GM19099 (cell line): ENCODE results near the gene RRP1B.

Source experiments
- POLR2A ChIP-seq: IDR thresholded peaks from 3 replicates; pipeline ENCODE4 v1.6.1; 2011; ENCODE audit warnings: low read depth; ENCODE audit not compliant: insufficient read length; ENCODE audit errors: extremely low read depth

Gene RRP1B

GRCh38 chr21:43687566-43688399 is 28.4 kb downstream of the RRP1B start:
- TF ChIP-seq POLR2A: no peak

- TF ChIP-seq POLR2A: no peak
These were observed 29.5 kb downstream of the RRP1B start for GRCh38 chr21:43688906-43689305.

- no peak for TF ChIP-seq POLR2A
These were observed 30.4 kb downstream of the RRP1B start for GRCh38 chr21:43689556-43690337.

- TF ChIP-seq POLR2A: no peak
These were observed 31.0 kb downstream of the RRP1B start for GRCh38 chr21:43690346-43690745.

GRCh38 chr21:43691086-43691795 is 31.9 kb downstream of the RRP1B start:
- TF ChIP-seq POLR2A: no peak

- TF ChIP-seq POLR2A: no peak
These were observed 32.4 kb downstream of the RRP1B start for GRCh38 chr21:43691801-43692200.

- no peak for TF ChIP-seq POLR2A
These were observed 33.6 kb downstream of the RRP1B start for GRCh38 chr21:43692949-43693348.

GRCh38 chr21:43693981-43694380 is 34.6 kb downstream of the RRP1B start:
- no peak for TF ChIP-seq POLR2A

GRCh38 chr21:43694437-43695079 is 35.2 kb downstream of the RRP1B start:
- no peak for TF ChIP-seq POLR2A

- TF ChIP-seq POLR2A: no peak
These were observed 36.9 kb downstream of the RRP1B start for GRCh38 chr21:43696214-43696613.

GRCh38 chr21:43697758-43698643 is 38.6 kb downstream of the RRP1B start:
- no peak for TF ChIP-seq POLR2A

GRCh38 chr21:43699933-43700599 is 40.7 kb downstream of the RRP1B start:
- TF ChIP-seq POLR2A: no peak
